Liver (tissue), 3 donors: Measurements from ENCODE around the gene PRICKLE1.

Experiments
- CTCF ChIP-seq: fragments of 150-350 bp; IDR thresholded peaks from 2 replicates; pipeline ENCODE4 v1.5.1; 2017; ENCODE audit warnings: improper control_type of control experiment, low read depth, low read length; ENCODE audit not compliant: missing input control
- MAX ChIP-seq: IDR thresholded peaks from 2 replicates; pipeline ENCODE4 v1.6.1; 2016; ENCODE audit warnings: antibody characterized with exemption
- RAD21 ChIP-seq, 2 donors: IDR thresholded peaks; 2 replicates each; pipeline ENCODE4 v1.6.1; 2016; ENCODE audit warnings: antibody characterized with exemption in 2 of 2, mild to moderate bottlenecking in 2 of 2
- REST ChIP-seq: IDR thresholded peaks from 2 replicates; pipeline ENCODE4 v1.6.1; 2016; ENCODE audit warnings: antibody characterized with exemption, mild to moderate bottlenecking
- RXRA ChIP-seq, 2 donors: IDR thresholded peaks; 2 replicates each; pipeline ENCODE4 v1.6.1; 2017 to 2018; ENCODE audit warnings: antibody characterized with exemption in 2 of 2, mild to moderate bottlenecking in 1 of 2
- SP1 ChIP-seq: IDR thresholded peaks from 2 replicates; pipeline ENCODE4 v1.6.1; 2018; ENCODE audit warnings: antibody characterized with exemption, mild to moderate bottlenecking
- TAF1 ChIP-seq: conservative IDR thresholded peaks from 2 replicates; pipeline ENCODE4 v1.6.1; 2016; ENCODE audit warnings: antibody characterized with exemption, mild to moderate bottlenecking
- YY1 ChIP-seq: IDR thresholded peaks from 2 replicates; pipeline ENCODE4 v1.6.1; 2016; ENCODE audit warnings: antibody characterized with exemption, mild to moderate bottlenecking
- donor health status: healthy.
- donor health status: healthy.

- no peak for TF ChIP-seq SP1
- TF ChIP-seq CTCF: no peak
- no peak for TF ChIP-seq MAX
- no peak for TF ChIP-seq RAD21 (IDR thresholded peaks at IDR 0.05)
- no peak for TF ChIP-seq TAF1
- no peak for TF ChIP-seq YY1
- no peak for TF ChIP-seq REST
- no peak for TF ChIP-seq RXRA (IDR thresholded peaks at IDR 0.05)
These were observed 18.8 kb upstream of the PRICKLE1 start for GRCh38 chr12:42608196-42608825.
